ENCODE measurements around the gene RNPEPL1. TPM values are rescaled to one million over a fixed set of nuclear protein-coding genes. Genes with fewer than 3 reads are reported as not detected.
"Not testable (repeated sequence)": the region's sequence is repeated elsewhere in the genome, so short reads cannot be mapped to it uniquely, and the experiment has no call there.

The RNPEPL1 gene
- total and polyA plus RNA-seq, 5 donors: 40.4 to 108 (median 58.1) TPM

DNA sequence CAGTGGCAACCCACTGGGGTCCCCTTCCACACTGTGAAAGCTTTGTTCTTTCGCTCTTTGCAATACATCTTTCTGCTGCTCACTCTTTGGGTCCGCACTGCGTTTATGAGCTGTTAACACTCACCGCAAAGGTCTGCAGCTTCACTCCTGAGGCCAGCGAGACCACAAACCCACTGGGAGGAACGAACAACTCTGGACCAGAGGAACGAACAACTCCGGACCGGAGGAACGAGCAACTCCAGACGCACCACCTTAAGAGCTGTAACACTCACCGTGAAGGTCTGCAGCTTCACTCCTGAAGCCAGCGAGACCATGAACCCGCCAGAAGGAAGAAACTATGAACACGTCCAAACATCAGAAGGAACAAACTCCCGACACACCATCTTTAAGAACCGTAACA is 29.2 kb upstream of the RNPEPL1 start:
- H3K4me3 ChIP-seq (ENCODE audit: low read length); ATAC-seq; H3K4me1 ChIP-seq (ENCODE audit: control insufficient read depth, insufficient read depth, low read length); H3K27ac ChIP-seq (ENCODE audit: low read length); DNase-seq; H3K9me3 ChIP-seq (ENCODE audit: control insufficient read depth, low read length); intact Hi-C loops (cut with DNase I); H3K27me3 ChIP-seq (ENCODE audit: control insufficient read depth, insufficient read depth): not testable (repeated sequence)
- WGBS: 96% methylated on average over 17 of the region's 17 CpGs

DNA sequence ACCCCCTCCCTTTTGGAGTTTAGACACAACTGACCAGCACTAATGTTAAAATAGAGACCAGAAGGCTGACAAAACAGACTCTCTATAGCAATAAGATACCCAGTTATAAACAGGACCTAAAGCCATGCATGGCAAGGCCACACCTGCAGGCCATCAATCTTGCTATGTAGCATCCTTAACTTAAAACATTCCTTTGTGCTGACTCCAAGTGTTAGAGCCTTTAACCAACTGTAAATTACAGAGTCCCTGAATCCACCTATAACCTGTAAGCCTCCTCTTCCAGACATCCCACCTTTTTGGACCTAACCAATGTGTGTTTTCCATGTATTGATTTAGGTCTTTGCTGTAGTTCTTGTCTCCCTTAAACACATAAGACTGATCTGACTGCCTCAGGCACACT is 28.4 kb upstream of the RNPEPL1 start:
- Histone ChIP-seq H3K4me3 (ENCODE audit: low read length) (no peak overlapping the region), H3K9me3 (ENCODE audit: control insufficient read depth, low read length) (no peaks in the 10 kb centered on the region), H3K27me3 (ENCODE audit: control insufficient read depth, insufficient read depth) (no peaks in the 10 kb centered on the region), H3K4me1 (ENCODE audit: control insufficient read depth, insufficient read depth, low read length) (no peaks in the 10 kb centered on the region), H3K27ac (ENCODE audit: low read length) (no peak overlapping the region)
- DNase-seq (no peak), ATAC-seq (no peak)
- intact Hi-C loops (cut with DNase I): no loop called here

DNA sequence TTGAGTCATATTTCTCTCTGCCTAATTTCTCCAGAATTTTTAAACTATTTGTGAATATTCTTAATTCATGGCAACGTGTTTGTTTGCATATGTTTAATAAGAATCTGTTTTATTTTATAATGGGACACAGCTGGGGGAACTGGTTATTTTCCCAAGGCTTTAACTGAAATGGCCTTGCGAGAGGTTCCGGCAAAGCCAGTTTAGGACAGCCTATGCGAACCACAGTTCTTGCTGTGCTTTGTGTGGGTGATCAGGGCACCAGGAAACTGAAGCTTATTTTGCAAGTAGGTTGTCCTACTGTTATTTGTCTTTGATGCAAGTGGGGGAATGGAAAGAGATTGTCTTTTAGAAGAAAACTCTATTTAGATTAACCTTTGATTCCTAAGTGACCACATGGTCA is 17.0 kb upstream of the RNPEPL1 start:
- Histone ChIP-seq H3K4me3 (ENCODE audit: low read length) (no peak overlapping the region), H3K4me1 (ENCODE audit: control insufficient read depth, insufficient read depth, low read length) (no peaks in the 10 kb centered on the region), H3K27ac (ENCODE audit: low read length) (no peak overlapping the region), H3K27me3 (ENCODE audit: control insufficient read depth, insufficient read depth) (no peaks in the 10 kb centered on the region), H3K9me3 (ENCODE audit: control insufficient read depth, low read length) (no peaks in the 10 kb centered on the region)
- ATAC-seq (no peak), DNase-seq (no peak)
- WGBS: 96% methylated on average over 4 of the region's 4 CpGs
- intact Hi-C loops (cut with DNase I): no loop called here

DNA sequence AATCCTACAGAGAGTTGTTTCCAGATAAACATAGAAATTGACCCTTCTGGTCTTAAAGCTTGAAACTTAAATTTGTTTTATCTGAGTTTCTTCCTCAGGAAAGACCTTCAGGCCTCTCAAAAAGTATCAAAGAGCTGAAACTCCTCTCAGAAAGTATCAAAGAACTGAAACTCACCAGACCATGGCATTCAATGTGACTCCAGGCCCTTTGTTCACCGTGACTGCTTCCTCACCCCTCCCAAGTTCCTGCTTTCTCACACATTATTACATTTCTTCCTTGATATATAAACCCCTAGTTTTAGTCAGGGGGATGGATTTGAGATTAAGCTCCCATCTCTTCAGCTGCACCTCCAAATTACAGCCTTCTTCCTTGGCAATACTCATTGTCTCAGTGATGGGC is 16.5 kb upstream of the RNPEPL1 start:
- intact Hi-C loops (cut with DNase I): no loop called here
- 46% methylated on average over 1 of the region's 1 CpG for WGBS
- H3K4me3 ChIP-seq (ENCODE audit: low read length): no peak overlapping the region

DNA sequence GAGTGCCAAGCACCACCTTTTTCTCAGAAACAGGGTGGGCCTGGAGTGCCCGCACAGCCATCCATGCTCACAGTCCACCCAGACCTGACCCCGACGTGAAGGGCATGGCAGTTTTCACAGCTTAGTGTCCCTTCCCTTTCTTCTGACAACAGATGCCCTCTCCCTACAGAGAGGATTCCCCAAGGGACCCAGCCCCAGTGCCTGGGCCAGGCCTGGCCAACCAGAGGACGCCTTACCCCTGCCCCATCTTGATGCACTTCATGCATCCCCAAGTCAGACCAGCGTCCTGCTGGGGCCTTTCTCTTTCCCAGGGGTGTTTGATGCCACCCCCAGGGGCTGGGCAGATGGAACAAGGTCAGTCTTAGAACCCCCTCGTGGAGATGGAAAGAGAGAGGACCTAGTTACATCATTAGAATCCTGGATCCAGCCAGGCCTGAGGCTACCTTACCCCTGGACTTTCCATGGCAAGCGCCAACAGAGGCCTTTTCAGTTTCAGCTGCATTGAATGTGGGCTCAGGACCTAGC is 14.3 kb upstream of the RNPEPL1 start:
- ATAC-seq (no peak), DNase-seq (no peak)
- Histone ChIP-seq H3K4me3 (ENCODE audit: low read length) (no peak overlapping the region), H3K4me1 (ENCODE audit: control insufficient read depth, insufficient read depth, low read length) (no peaks in the 10 kb centered on the region), H3K27me3 (ENCODE audit: control insufficient read depth, insufficient read depth) (no peaks in the 10 kb centered on the region), H3K9me3 (ENCODE audit: control insufficient read depth, low read length) (no peaks in the 10 kb centered on the region), H3K27ac (ENCODE audit: low read length) (no peak overlapping the region)
- intact Hi-C loops (cut with DNase I): no loop called here
- 84% methylated on average over 7 of the region's 7 CpGs for WGBS

More for the DNA sequence above, 16.5 kb upstream of the RNPEPL1 start:
- ATAC-seq: no peak
- no peaks in the 10 kb centered on the region for H3K4me1 ChIP-seq (ENCODE audit: control insufficient read depth, insufficient read depth, low read length)
- DNase-seq: no peak
- no peaks in the 10 kb centered on the region for H3K9me3 ChIP-seq (ENCODE audit: control insufficient read depth, low read length)
- H3K27ac ChIP-seq (ENCODE audit: low read length): no peak overlapping the region
- no peaks in the 10 kb centered on the region for H3K27me3 ChIP-seq (ENCODE audit: control insufficient read depth, insufficient read depth)

DNA sequence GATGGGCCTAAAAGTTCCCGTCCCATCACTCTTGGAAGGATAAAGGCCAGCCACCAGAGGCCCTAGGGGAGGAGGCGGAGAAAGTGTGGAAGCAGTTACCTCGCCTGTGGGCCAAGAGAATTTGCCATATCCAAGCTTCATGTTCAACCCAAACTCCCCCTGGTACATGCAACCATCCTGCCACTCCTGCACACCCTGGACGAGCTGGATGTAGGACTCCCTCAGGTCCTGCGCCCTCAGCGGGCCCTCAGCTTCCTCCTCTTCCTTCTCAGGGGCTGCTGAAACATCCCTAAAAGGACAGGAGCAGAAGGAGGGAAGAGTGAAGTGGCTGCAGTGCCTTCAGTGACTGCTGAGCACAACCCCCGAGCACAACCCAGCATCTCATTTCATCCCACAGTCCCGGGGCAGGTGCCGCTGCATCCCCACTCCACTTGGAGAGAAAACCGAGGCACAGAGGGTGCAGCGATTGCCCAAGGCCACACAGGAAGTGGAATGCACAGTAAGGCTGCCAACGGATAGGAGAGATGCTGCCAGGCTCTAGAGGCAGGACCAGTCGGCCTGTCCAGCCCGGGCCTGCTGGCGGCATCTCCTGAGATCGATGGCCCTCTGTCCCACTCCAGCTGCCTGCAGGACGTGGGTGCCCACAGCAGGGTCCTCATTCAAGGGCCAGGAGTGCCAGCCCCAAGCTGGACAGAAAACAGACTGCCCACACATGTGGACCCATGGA is 13.4 kb upstream of the RNPEPL1 start:
- ATAC-seq: no peak
- H3K27ac ChIP-seq (ENCODE audit: low read length): no peak overlapping the region
- H3K9me3 ChIP-seq (ENCODE audit: control insufficient read depth, low read length): no peaks in the 10 kb centered on the region
- no peak overlapping the region for H3K4me3 ChIP-seq (ENCODE audit: low read length)
- intact Hi-C loops (cut with DNase I): no loop called here
- peaks cover 4% of the 10 kb centered on the region for H3K4me1 ChIP-seq (ENCODE audit: control insufficient read depth, insufficient read depth, low read length)
- no peaks in the 10 kb centered on the region for H3K27me3 ChIP-seq (ENCODE audit: control insufficient read depth, insufficient read depth)
- 92% methylated on average over 17 of the region's 17 CpGs for WGBS
- DNase-seq: peak in 2 of 3 donors; percentile 36 to 43

DNA sequence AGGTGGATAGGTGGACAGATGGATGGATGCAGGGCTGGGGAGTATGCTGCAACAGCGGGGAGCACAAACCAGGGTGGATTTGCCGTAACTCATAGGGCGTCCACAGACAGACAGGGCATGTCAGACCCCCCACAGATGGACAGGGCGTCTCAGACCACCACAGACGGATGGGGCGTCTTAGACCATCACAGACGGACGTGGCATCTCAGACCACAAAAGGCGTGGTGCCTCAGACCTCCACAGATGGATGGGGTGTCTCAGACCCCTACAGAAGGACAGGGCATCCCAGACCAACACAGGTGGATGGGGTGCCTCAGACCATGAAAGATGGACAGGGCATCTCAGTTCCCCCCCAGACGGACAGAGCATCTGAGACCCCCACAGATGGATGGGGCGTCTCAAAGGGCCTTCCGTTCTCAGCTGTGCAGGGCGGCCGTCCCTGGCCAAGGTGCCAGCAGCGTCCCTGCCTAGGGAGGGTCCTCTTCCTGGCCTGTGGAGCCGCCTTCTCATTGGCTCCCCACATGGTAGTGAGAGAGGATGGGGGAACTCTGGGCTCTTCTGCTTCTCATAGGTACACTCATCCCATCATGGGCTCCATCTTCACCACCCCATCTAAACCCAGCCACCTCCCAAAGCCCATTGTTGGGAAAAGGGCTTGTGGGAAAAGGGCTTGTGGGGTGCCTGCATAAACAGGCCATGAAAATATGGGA is 12.6 kb upstream of the RNPEPL1 start:
- DNase-seq (peak in 1 of 3 donors; percentile 19), ATAC-seq (no peak)
- Histone ChIP-seq H3K27ac (ENCODE audit: low read length) (no peak overlapping the region), H3K9me3 (ENCODE audit: control insufficient read depth, low read length) (no peaks in the 10 kb centered on the region), H3K27me3 (ENCODE audit: control insufficient read depth, insufficient read depth) (no peaks in the 10 kb centered on the region), H3K4me3 (ENCODE audit: low read length) (no peak overlapping the region), H3K4me1 (ENCODE audit: control insufficient read depth, insufficient read depth, low read length) (peaks cover 4% of the 10 kb centered on the region)
- WGBS: 94% methylated on average over 16 of the region's 16 CpGs
- intact Hi-C loops (cut with DNase I): no loop called here

DNA sequence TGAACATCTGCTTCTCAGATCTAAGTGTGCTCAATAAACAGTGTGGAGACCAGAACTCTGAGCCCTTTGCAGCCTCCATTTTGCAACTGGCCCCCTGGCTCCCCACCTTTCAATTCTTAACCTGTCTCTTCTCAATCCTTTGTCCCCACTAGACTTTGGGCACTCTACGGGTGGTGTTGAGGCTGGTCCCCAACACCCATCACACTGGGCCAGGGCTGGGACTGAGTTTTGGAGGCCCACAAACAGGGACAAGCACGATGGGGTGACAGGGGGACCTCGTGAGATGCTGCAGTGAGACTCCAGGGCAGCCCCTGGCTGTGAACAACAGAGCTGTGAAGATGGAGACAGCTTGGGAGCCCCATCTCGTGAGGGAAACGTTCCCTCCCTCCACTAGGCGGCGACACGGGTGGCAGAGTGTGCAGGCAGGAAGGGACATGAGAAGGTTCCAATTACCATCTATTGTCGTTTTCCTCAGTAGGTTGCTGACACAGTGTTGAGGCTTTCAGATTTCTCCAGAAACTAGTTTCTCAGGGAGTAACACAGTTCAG is 11.7 kb upstream of the RNPEPL1 start:
- ATAC-seq (no peak), DNase-seq (peak; percentile 31 to 68 (median 66))
- intact Hi-C loops (cut with DNase I): no loop called here
- Histone ChIP-seq H3K4me3 (ENCODE audit: low read length) (no peak overlapping the region), H3K9me3 (ENCODE audit: control insufficient read depth, low read length) (no peaks in the 10 kb centered on the region), H3K27me3 (ENCODE audit: control insufficient read depth, insufficient read depth) (no peaks in the 10 kb centered on the region), H3K27ac (ENCODE audit: low read length) (no peak overlapping the region), H3K4me1 (ENCODE audit: control insufficient read depth, insufficient read depth, low read length) (peaks cover 4% of the 10 kb centered on the region)
- WGBS: 61% methylated on average over 9 of the region's 9 CpGs

DNA sequence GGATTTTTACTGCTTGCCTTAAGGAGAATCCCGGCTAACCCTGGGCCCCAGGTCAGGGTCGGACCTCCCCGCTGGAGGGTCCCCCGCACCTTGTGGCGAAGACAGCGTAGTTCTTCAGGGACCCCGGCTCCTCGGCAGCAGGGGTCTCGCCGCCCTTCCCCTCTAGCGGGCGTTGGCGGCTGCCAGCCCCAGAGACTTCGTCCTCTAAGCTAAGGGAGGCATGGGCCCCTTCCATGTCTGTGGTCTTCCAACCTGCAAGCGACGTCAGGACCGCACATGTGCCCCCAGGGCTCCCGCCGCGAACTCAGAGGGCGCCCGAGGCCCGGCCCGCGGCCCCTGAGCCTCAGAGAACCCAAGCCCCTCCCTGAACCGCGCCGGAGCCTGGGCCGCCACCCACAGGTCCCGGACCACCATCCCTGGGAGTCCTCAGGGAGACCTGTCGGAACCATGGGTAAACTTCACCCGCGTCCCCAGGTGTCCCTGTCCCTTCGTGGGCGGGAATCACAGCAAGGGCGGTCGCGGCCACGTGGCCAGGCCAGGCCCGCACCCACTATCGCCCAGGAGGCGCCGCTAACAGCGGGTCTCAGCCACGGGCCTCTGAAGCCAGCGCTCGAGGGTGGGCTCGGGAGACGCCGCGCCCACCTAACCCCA is 11.1 kb upstream of the RNPEPL1 start:
- H3K27ac ChIP-seq (ENCODE audit: low read length): no peak overlapping the region
- ATAC-seq (no peak), DNase-seq (peak; percentile 27 to 64 (median 56))
- 22% methylated on average over 51 of the region's 51 CpGs for WGBS
- H3K4me3 ChIP-seq (ENCODE audit: low read length): peak overlapping the region; percentile 47
- H3K4me1 ChIP-seq (ENCODE audit: control insufficient read depth, insufficient read depth, low read length): peaks cover 4% of the 10 kb centered on the region
- no peaks in the 10 kb centered on the region for H3K9me3 ChIP-seq (ENCODE audit: control insufficient read depth, low read length)
- intact Hi-C loops (cut with DNase I): no loop called here
- no peaks in the 10 kb centered on the region for H3K27me3 ChIP-seq (ENCODE audit: control insufficient read depth, insufficient read depth)

DNA sequence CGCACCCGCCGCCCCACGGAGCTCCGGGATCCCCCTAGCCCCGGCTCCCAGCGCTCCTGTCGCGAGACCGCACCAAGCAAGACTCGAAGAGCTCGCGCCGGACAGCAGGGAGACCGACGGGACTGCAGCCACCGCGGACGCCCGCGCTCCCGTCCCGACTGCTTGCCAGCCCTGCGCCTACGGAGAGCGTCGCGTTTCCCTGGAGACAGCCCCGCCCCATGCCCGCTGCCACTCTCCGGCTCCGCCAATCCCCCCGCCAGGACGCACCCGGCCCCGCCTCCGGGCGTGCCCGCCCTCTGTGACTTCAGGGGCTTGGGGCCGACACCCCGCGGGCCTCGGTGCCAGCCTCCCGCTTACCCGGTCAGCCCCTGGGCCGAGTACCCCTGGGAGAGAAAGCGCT is 10.5 kb upstream of the RNPEPL1 start, which contains the start of gene ANKMY1:
TSS of gene ANKMY1 (minus strand) at position 181 of the 400 bp plus-strand sequence. CDS start 653 bp downstream, outside the sequence.
- peak; percentile 25 to 59 for ATAC-seq
- H3K4me1 ChIP-seq (ENCODE audit: control insufficient read depth, insufficient read depth, low read length): peaks cover 4% of the 10 kb centered on the region
- intact Hi-C loops (cut with DNase I): no loop called here
- no peaks in the 10 kb centered on the region for H3K27me3 ChIP-seq (ENCODE audit: control insufficient read depth, insufficient read depth)
- H3K9me3 ChIP-seq (ENCODE audit: control insufficient read depth, low read length): no peaks in the 10 kb centered on the region
- no peak within 1 kb of the TSS for H3K27ac ChIP-seq (ENCODE audit: low read length)
- H3K4me3 ChIP-seq (ENCODE audit: low read length): peak within 1 kb of the TSS; percentile 47
- DNase-seq: peak; percentile 86 to 92 (median 90)
- WGBS: 3% methylated on average over 47 of the region's 47 CpGs
